ENCODE data around the gene PTPRM.

DNA sequence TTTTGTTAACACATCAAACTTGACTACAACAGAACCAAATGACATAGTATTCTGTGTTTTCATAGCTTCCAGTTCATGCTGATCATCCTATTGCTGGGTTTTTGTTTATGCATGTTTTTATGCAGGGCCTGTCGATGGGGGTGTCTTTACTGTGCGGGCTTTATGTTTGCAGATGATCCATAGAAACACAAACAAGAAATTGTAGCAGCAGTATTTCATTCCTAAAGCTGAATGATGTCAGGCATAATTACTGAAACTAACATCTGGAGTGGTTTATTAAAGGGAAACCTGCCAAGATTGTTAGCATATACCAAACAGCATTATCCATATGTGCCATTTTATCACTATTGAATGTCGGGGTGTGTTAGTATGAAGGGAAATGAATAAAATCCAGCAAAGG, 129.7 kb downstream of the PTPRM start:
- TF ChIP-seq BRCA1 (IDR thresholded peaks at IDR 0.05; ENCODE audit: low read depth, low read length): no peak
- no peak for TF ChIP-seq POLR2A (IDR thresholded peaks at IDR 0.05; ENCODE audit: control extremely low read depth in 1 of 2, low read depth in 2 of 2, low read length in 2 of 2)
- no peak for TF ChIP-seq FOSL1 (IDR thresholded peaks at IDR 0.05; ENCODE audit: insufficient read depth, low read depth, low read length)
- TF ChIP-seq ASH2L (IDR thresholded peaks at IDR 0.05; ENCODE audit: low read length): no peak
